Measurements from ENCODE around the gene NECAB2. TPM values are rescaled to one million over a fixed set of nuclear protein-coding genes. Genes with fewer than 3 reads are reported as not detected.

NECAB2 gene
- total RNA-seq, 2 experiments from 2014 or later: not detected

GRCh38 chr16:84004442-84004841 is 36.4 kb downstream of the NECAB2 start:
- Mint-ChIP-seq H3K4me3 (no peak overlapping the region), H3K9me3 (no peaks in the 10 kb centered on the region), H3K27me3 (peaks cover 8% of the 10 kb centered on the region), H3K36me3 (ENCODE audit: low read depth) (no peaks in the 10 kb centered on the region), H3K27ac (no peak overlapping the region), H3K4me1 (ENCODE audit: low read depth) (no peaks in the 10 kb centered on the region)
- CTCF ChIA-PET: no interaction called here
- H3K4me3 ChIP-seq (ENCODE audit: low read length): no peak overlapping the region
- intact Hi-C loops (cut with DNase I, micrococcal nuclease): no loop called here
- peaks cover 0 to 7% of the 10 kb centered on the region in 2 experiments for H3K27me3 ChIP-seq (ENCODE audit: control insufficient read depth in 1 of 2, insufficient read depth in 2 of 2, low read length in 2 of 2)
- DNase-seq (no peak), ATAC-seq (ENCODE audit: poor library complexity) (no peak)
- H3K4me1 ChIP-seq (ENCODE audit: insufficient read depth, low read length): no peaks in the 10 kb centered on the region
- POLR2A ChIA-PET: no interaction called here
- no peaks in the 10 kb centered on the region for H3K36me3 ChIP-seq (ENCODE audit: insufficient read depth, low read length)
- peaks cover 0 to 5% of the 10 kb centered on the region in 2 experiments for H3K9me3 ChIP-seq (ENCODE audit: control insufficient read depth in 1 of 2, insufficient read depth in 1 of 2, low read length in 2 of 2)
- no peak overlapping the region for H3K27ac ChIP-seq (ENCODE audit: low read depth in 1 of 2, low read length in 2 of 2)
- no peak for TF ChIP-seq CTCF (IDR thresholded peaks at IDR 0.05)

- Histone ChIP-seq H3K4me3 (ENCODE audit: low read length) (no peak overlapping the region), H3K4me1 (ENCODE audit: insufficient read depth, low read length) (no peaks in the 10 kb centered on the region), H3K36me3 (ENCODE audit: insufficient read depth, low read length) (no peaks in the 10 kb centered on the region), H3K27me3 (ENCODE audit: control insufficient read depth in 1 of 2, insufficient read depth in 2 of 2, low read length in 2 of 2) (peaks cover 0 to 7% of the 10 kb centered on the region in 2 experiments), H3K9me3 (ENCODE audit: control insufficient read depth in 1 of 2, insufficient read depth in 1 of 2, low read length in 2 of 2) (peaks cover 0 to 5% of the 10 kb centered on the region in 2 experiments), H3K27ac (ENCODE audit: low read depth in 1 of 2, low read length in 2 of 2) (no peak overlapping the region)
- TF ChIP-seq CTCF (IDR thresholded peaks at IDR 0.05): no peak
- Mint-ChIP-seq H3K27ac (no peak overlapping the region), H3K4me3 (no peak overlapping the region), H3K27me3 (peaks cover 8% of the 10 kb centered on the region), H3K4me1 (ENCODE audit: low read depth) (no peaks in the 10 kb centered on the region), H3K36me3 (ENCODE audit: low read depth) (no peaks in the 10 kb centered on the region), H3K9me3 (no peaks in the 10 kb centered on the region)
- intact Hi-C loops (cut with DNase I, micrococcal nuclease): no loop called here
- ChIA-PET POLR2A (no interaction called here), CTCF (no interaction called here)
- ATAC-seq (ENCODE audit: poor library complexity): no peak
- DNase-seq: no peak
These were observed 37.3 kb downstream of the NECAB2 start for GRCh38 chr16:84005391-84005790.

GRCh38 chr16:84007520-84007919 is 39.5 kb downstream of the NECAB2 start:
- Histone ChIP-seq H3K9me3 (ENCODE audit: control insufficient read depth in 1 of 2, insufficient read depth in 1 of 2, low read length in 2 of 2) (no peaks in the 10 kb centered on the region), H3K27me3 (ENCODE audit: control insufficient read depth in 1 of 2, insufficient read depth in 2 of 2, low read length in 2 of 2) (peaks cover 0 to under 1% of the 10 kb centered on the region in 2 experiments), H3K27ac (ENCODE audit: low read depth in 1 of 2, low read length in 2 of 2) (no peak overlapping the region), H3K4me1 (ENCODE audit: insufficient read depth, low read length) (no peaks in the 10 kb centered on the region), H3K36me3 (ENCODE audit: insufficient read depth, low read length) (no peaks in the 10 kb centered on the region), H3K4me3 (ENCODE audit: low read length) (no peak overlapping the region)
- Mint-ChIP-seq H3K9me3 (no peaks in the 10 kb centered on the region), H3K36me3 (ENCODE audit: low read depth) (no peaks in the 10 kb centered on the region), H3K4me1 (ENCODE audit: low read depth) (no peaks in the 10 kb centered on the region), H3K27ac (no peak overlapping the region), H3K4me3 (no peak overlapping the region), H3K27me3 (peaks cover 4% of the 10 kb centered on the region)
- TF ChIP-seq CTCF (IDR thresholded peaks at IDR 0.05): no peak
- DNase-seq (no peak), ATAC-seq (ENCODE audit: poor library complexity) (no peak)
- ChIA-PET CTCF (no interaction called here), POLR2A (no interaction called here)
- intact Hi-C loops (cut with DNase I, micrococcal nuclease): no loop called here
